Liver (tissue), 9 donors: ENCODE results near the gene BOLL. TPM values are rescaled to one million over a fixed set of nuclear protein-coding genes. Genes with fewer than 3 reads are reported as not detected.
"Not testable (repeated sequence)": the region's sequence is repeated elsewhere in the genome, so short reads cannot be mapped to it uniquely, and the experiment has no call there.

Experiments
- DNase-seq: peaks from one replicate; pipeline ENCODE4 v3.0.0-alpha.2; 2017; ENCODE audit warnings: low spot score
- H3K27ac ChIP-seq, 2 donors: one replicate each; pipeline ENCODE4 v1.7.0; 2013; ENCODE audit warnings: inconsistent platforms in 2 of 2, low read length in 2 of 2, control low read depth in 1 of 2, low read depth in 1 of 2, mild to moderate bottlenecking in 1 of 2
- H3K27me3 ChIP-seq, 4 donors: one replicate each; pipeline versions ENCODE4 v1.6.1 to v1.7.0; 2013; ENCODE audit warnings: low read length in 3 of 4, inconsistent platforms in 1 of 4, mild to moderate bottlenecking in 1 of 4, moderate library complexity in 1 of 4; ENCODE audit not compliant: control insufficient read depth in 4 of 4, insufficient read depth in 4 of 4
- H3K36me3 ChIP-seq, 4 donors: one replicate each; pipeline versions ENCODE4 v1.6.1 to v1.7.0; 2013; ENCODE audit warnings: low read length in 3 of 4, mild to moderate bottlenecking in 3 of 4, low read depth in 1 of 4, moderate library complexity in 1 of 4; ENCODE audit not compliant: control insufficient read depth in 4 of 4, insufficient read depth in 3 of 4
- H3K4me1 ChIP-seq, 4 donors: one replicate each; pipeline versions ENCODE4 v1.6.1 to v1.7.0; 2013; ENCODE audit warnings: low read length in 3 of 4, mild to moderate bottlenecking in 3 of 4, moderate library complexity in 1 of 4; ENCODE audit not compliant: control insufficient read depth in 4 of 4, insufficient read depth in 4 of 4
- H3K4me3 ChIP-seq, 3 donors: one replicate each; pipeline versions ENCODE4 v1.6.1 to v1.7.0; 2013; ENCODE audit warnings: low read length in 3 of 3, control low read depth in 1 of 3, low read depth in 1 of 3, mild to moderate bottlenecking in 1 of 3
- H3K9ac ChIP-seq, 2 donors: one replicate each; pipeline ENCODE4 v1.7.0; 2013; ENCODE audit warnings: low read length in 2 of 2, mild to moderate bottlenecking in 2 of 2, moderate library complexity in 2 of 2, control low read depth in 1 of 2, low read depth in 1 of 2
- H3K9me3 ChIP-seq, 4 donors: one replicate each; pipeline versions ENCODE4 v1.6.1 to v1.7.0; 2013; ENCODE audit warnings: low read length in 3 of 4; ENCODE audit not compliant: control insufficient read depth in 4 of 4
- ATF3 ChIP-seq: IDR thresholded peaks from 2 replicates; pipeline ENCODE4 v1.6.1; 2016; ENCODE audit warnings: antibody characterized with exemption
- CTCF ChIP-seq: fragments of 150-350 bp; IDR thresholded peaks from 2 replicates; pipeline ENCODE4 v1.5.1; 2017; ENCODE audit warnings: improper control_type of control experiment, low read depth, low read length; ENCODE audit not compliant: missing input control
- EGR1 ChIP-seq, 2 donors: IDR thresholded peaks; 2 replicates each; pipeline ENCODE4 v1.6.1; 2016 to 2018; ENCODE audit warnings: antibody characterized with exemption in 2 of 2, low read depth in 2 of 2
- FOXA1 ChIP-seq: IDR thresholded peaks from 2 replicates; pipeline ENCODE4 v1.6.1; 2016; ENCODE audit warnings: antibody characterized with exemption
- FOXA2 ChIP-seq: IDR thresholded peaks from 2 replicates; pipeline ENCODE4 v1.6.1; 2016; ENCODE audit warnings: antibody characterized with exemption
- HNF4A ChIP-seq, 2 donors: conservative IDR thresholded peaks; 2 replicates each; pipeline ENCODE4 v1.6.1; 2016; ENCODE audit warnings: antibody characterized with exemption in 2 of 2, mild to moderate bottlenecking in 2 of 2
- HNF4G ChIP-seq: IDR thresholded peaks from 2 replicates; pipeline ENCODE4 v1.6.1; 2016; ENCODE audit warnings: antibody characterized with exemption
- JUND ChIP-seq, 2 donors: IDR thresholded peaks; 2 replicates each; pipeline ENCODE4 v1.6.1; 2016; ENCODE audit warnings: antibody characterized with exemption in 2 of 2
- NR2F2 ChIP-seq: IDR thresholded peaks from 2 replicates; pipeline ENCODE4 v1.6.1; 2016; ENCODE audit warnings: antibody characterized with exemption
- RAD21 ChIP-seq, 2 donors: IDR thresholded peaks; 2 replicates each; pipeline ENCODE4 v1.6.1; 2016; ENCODE audit warnings: antibody characterized with exemption in 2 of 2, mild to moderate bottlenecking in 2 of 2
- REST ChIP-seq: IDR thresholded peaks from 2 replicates; pipeline ENCODE4 v1.6.1; 2016; ENCODE audit warnings: antibody characterized with exemption, mild to moderate bottlenecking
- RXRA ChIP-seq, 2 donors: IDR thresholded peaks; 2 replicates each; pipeline ENCODE4 v1.6.1; 2017 to 2018; ENCODE audit warnings: antibody characterized with exemption in 2 of 2, mild to moderate bottlenecking in 1 of 2
- SP1 ChIP-seq: IDR thresholded peaks from 2 replicates; pipeline ENCODE4 v1.6.1; 2018; ENCODE audit warnings: antibody characterized with exemption, mild to moderate bottlenecking
- TAF1 ChIP-seq: conservative IDR thresholded peaks from 2 replicates; pipeline ENCODE4 v1.6.1; 2016; ENCODE audit warnings: antibody characterized with exemption, mild to moderate bottlenecking
- WGBS: extraction: QIAGEN DNeasy Blood & Tissue Kit; methylation state at CpG from one replicate; pipeline ENCODE4 v1.1.7; 2013; 5-methylcytosine and 5-hydroxymethylcytosine counted together
- polyA plus RNA-seq, 2 donors: library from polyadenylated mRNA; stranded (reverse) in 1 of 2; unstranded in 1 of 2; fragments of 200-250 nt in 1 of 2; fragments of >200 nt in 1 of 2; fragmentation: Nextera tagmentation in 1 of 2; extraction: Ambion mirVana in 1 of 2; gene quantifications; one replicate each; pipeline versions ENCODE4 v1.2.1 to v1.2.3, GENCODE V29; 2013 to 2015
- total RNA-seq, 2 donors: library from RNA; depleted of rRNA; stranded (reverse); fragments of >200 nt; gene quantifications; one replicate each; pipeline ENCODE4 v1.2.3, GENCODE V29; 2014
- donor health status: healthy.
- donor health status: healthy.
- donor health status: healthy.
- donor health status: healthy.
- donor health status: healthy.

The BOLL gene
- total and polyA plus RNA-seq, 4 donors: not detected

GRCh38 chr2:197705121-197705911 lies 79.8 kb downstream of the BOLL start, which contains the start of gene MARS2 (continued):
- no peak for TF ChIP-seq RAD21 (IDR thresholded peaks at IDR 0.05)
- no peak for TF ChIP-seq RXRA (IDR thresholded peaks at IDR 0.05)

- H3K27me3 ChIP-seq: no peaks in the 10 kb centered on the region
- no peak for TF ChIP-seq RAD21 (IDR thresholded peaks at IDR 0.05)
- TF ChIP-seq ATF3: peak; percentile 24
- peak; percentile 23 for TF ChIP-seq SP1
- H3K4me1 ChIP-seq: peaks cover 2 to 34% (median 29%) of the 10 kb centered on the region in 4 donors
- peak overlapping the region; percentile 86 to 90 (median 86) for H3K4me3 ChIP-seq
- H3K9me3 ChIP-seq: no peaks in the 10 kb centered on the region
- peak overlapping the region; percentile 80 to 91 for H3K27ac ChIP-seq
- H3K9ac ChIP-seq: peak overlapping the region; percentile 77 to 94
- no peak for DNase-seq
- WGBS: under 1% methylated on average over 5 of the region's 5 CpGs
- H3K36me3 ChIP-seq: no peaks in the 10 kb centered on the region
Measured at GRCh38 chr2:197704434-197705120, 80.5 kb downstream of the BOLL start.

- H3K4me3 ChIP-seq: no peak overlapping the region
- no peaks in the 10 kb centered on the region for H3K27me3 ChIP-seq
- no peak overlapping the region for H3K27ac ChIP-seq
- no peak for TF ChIP-seq FOXA1
- no peak for TF ChIP-seq NR2F2
- TF ChIP-seq HNF4A (conservative IDR thresholded peaks at IDR 0.05): no peak
- no peak for TF ChIP-seq TAF1
- TF ChIP-seq HNF4G: no peak
- TF ChIP-seq EGR1 (IDR thresholded peaks at IDR 0.05; ENCODE audit: low read depth in 2 of 2): no peak
- TF ChIP-seq RAD21 (IDR thresholded peaks at IDR 0.05): no peak
- TF ChIP-seq JUND (IDR thresholded peaks at IDR 0.05): no peak
- no peak for TF ChIP-seq REST
- no peak for TF ChIP-seq ATF3
- no peak for TF ChIP-seq RXRA (IDR thresholded peaks at IDR 0.05)
- no peak for TF ChIP-seq CTCF
- TF ChIP-seq FOXA2: no peak
- 87% methylated on average over 3 of the region's 3 CpGs for WGBS
- peaks cover 0 to 6% (median 2%) of the 10 kb centered on the region in 4 donors for H3K4me1 ChIP-seq
- no peaks in the 10 kb centered on the region for H3K36me3 ChIP-seq
- DNase-seq: no peak
- H3K9ac ChIP-seq: no peak overlapping the region
- H3K9me3 ChIP-seq: no peaks in the 10 kb centered on the region
Measured at GRCh38 chr2:197700960-197701359, 84.2 kb downstream of the BOLL start.

GRCh38 chr2:197699724-197700123 lies 85.4 kb downstream of the BOLL start:
- not testable (repeated sequence) for DNase-seq, H3K9me3 ChIP-seq, H3K27me3 ChIP-seq, H3K4me3 ChIP-seq, H3K9ac ChIP-seq, H3K36me3 ChIP-seq, H3K27ac ChIP-seq, H3K4me1 ChIP-seq

GRCh38 chr2:197696571-197696970 lies 88.5 kb downstream of the BOLL start:
- not testable (repeated sequence) for H3K4me3 ChIP-seq, H3K9me3 ChIP-seq, H3K4me1 ChIP-seq, H3K36me3 ChIP-seq, H3K9ac ChIP-seq, H3K27ac ChIP-seq, H3K27me3 ChIP-seq, DNase-seq
- WGBS: 96% methylated on average over 18 of the region's 29 CpGs
